Muscle layer of duodenum (tissue), 2 donors: Measurements from ENCODE around the gene ARPIN.
A peak's percentile ranks its signal among the peaks of the same experiment; 100 is the strongest.
"Not testable (repeated sequence)": the region's sequence is repeated elsewhere in the genome, so short reads cannot be mapped to it uniquely, and the experiment has no call there.

ENCODE experiments used
- H3K27ac ChIP-seq: one replicate; pipeline ENCODE4 v1.7.0; 2013; ENCODE audit warnings: mild to moderate bottlenecking, low read length
- H3K27me3 ChIP-seq: one replicate; pipeline ENCODE4 v1.7.0; 2013; ENCODE audit warnings: low read depth, mild to moderate bottlenecking, control low read depth, low read length
- H3K36me3 ChIP-seq, 2 donors: one replicate each; pipeline ENCODE4 v1.7.0; 2013; ENCODE audit warnings: low read length in 2 of 2, control low read depth in 1 of 2, mild to moderate bottlenecking in 1 of 2; ENCODE audit not compliant: insufficient read depth in 2 of 2, control insufficient read depth in 1 of 2
- H3K4me1 ChIP-seq, 2 donors: one replicate each; pipeline ENCODE4 v1.7.0; 2013; ENCODE audit warnings: low read length in 2 of 2, mild to moderate bottlenecking in 2 of 2, control low read depth in 1 of 2, moderate library complexity in 1 of 2; ENCODE audit not compliant: insufficient read depth in 2 of 2, control insufficient read depth in 1 of 2
- H3K4me3 ChIP-seq, 2 donors: one replicate each; pipeline ENCODE4 v1.7.0; 2013; ENCODE audit warnings: low read length in 2 of 2, low read depth in 1 of 2, mild to moderate bottlenecking in 1 of 2
- H3K9me3 ChIP-seq, 2 donors: one replicate each; pipeline ENCODE4 v1.7.0; 2013; ENCODE audit warnings: low read length in 2 of 2, control low read depth in 1 of 2, mild to moderate bottlenecking in 1 of 2; ENCODE audit not compliant: control insufficient read depth in 1 of 2
- donor health status: healthy.

The ARPIN gene

DNA sequence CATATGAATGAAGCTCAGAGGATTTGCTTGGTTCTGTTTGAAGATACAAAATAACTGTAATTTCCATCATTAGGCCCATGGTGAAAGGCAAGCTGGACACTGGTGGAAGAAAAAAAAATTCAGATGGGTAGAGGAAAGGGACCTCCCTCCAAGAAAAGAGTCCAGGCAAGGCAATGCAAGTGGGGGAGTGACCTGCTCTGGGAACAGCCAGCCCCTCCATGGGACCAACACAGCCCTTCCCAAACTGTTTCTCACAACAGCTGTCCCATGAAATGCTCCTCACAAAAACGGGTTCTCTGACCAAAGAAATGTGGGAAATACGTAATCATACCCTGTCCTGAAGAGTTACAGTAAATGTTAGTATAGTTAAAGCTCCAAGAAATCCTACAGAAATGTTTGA, 14.6 kb downstream of the ARPIN start:
- Histone ChIP-seq H3K4me3 (no peak overlapping the region), H3K27ac (no peak overlapping the region), H3K9me3 (no peaks in the 10 kb centered on the region), H3K4me1 (peaks cover 0 to 6% of the 10 kb centered on the region in 2 donors), H3K27me3 (no peaks in the 10 kb centered on the region), H3K36me3 (peaks cover 20 to 24% of the 10 kb centered on the region in 2 donors)

GRCh38 chr15:89893696-89894447, 18.9 kb downstream of the ARPIN start, which contains the start of gene AP3S2:
AP3S2 (minus strand) TSS chr15:89893994; CDS start chr15:89893949, 45 bp downstream.
- H3K9me3 ChIP-seq: no peaks in the 10 kb centered on the region
- H3K27ac ChIP-seq: peak within 1 kb of the TSS; percentile 98
- peaks cover 2 to 3% of the 10 kb centered on the region in 2 donors for H3K36me3 ChIP-seq
- no peaks in the 10 kb centered on the region for H3K27me3 ChIP-seq
- peak within 1 kb of the TSS; percentile 92 to 94 for H3K4me3 ChIP-seq
- peaks cover 0 to 19% of the 10 kb centered on the region in 2 donors for H3K4me1 ChIP-seq

DNA sequence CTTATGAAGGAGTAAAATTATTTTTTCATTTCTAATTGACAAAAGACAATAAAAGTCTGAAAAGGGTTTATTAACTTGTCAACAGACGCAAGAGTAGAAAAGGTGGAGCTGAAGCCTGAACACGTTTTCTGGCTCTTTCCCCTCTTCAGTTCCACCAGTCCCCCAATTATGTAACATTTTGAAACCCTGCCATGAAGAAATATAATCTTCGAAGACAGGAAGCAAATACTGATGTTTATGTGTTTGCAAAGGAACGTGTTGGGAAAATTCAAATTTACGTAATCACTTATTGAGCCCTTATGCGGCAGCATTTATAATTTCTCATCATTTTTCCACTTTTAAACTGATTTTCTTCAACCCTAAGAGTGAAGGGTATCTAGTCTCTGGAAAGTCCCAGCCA, 19.7 kb downstream of the ARPIN start:
- Histone ChIP-seq H3K27ac (peak overlapping the region; percentile 98), H3K4me3 (peak overlapping the region; percentile 92 to 94), H3K9me3 (no peaks in the 10 kb centered on the region), H3K27me3 (no peaks in the 10 kb centered on the region), H3K36me3 (peaks cover 10 to 11% of the 10 kb centered on the region in 2 donors), H3K4me1 (peaks cover 0 to 19% of the 10 kb centered on the region in 2 donors)

GRCh38 chr15:89888214-89888804, 24.4 kb downstream of the ARPIN start:
- Histone ChIP-seq H3K36me3 (peaks cover 19 to 37% of the 10 kb centered on the region in 2 donors), H3K4me1 (peaks cover 0 to 14% of the 10 kb centered on the region in 2 donors), H3K27me3 (no peaks in the 10 kb centered on the region), H3K27ac (no peak overlapping the region), H3K9me3 (no peaks in the 10 kb centered on the region), H3K4me3 (no peak overlapping the region)

DNA sequence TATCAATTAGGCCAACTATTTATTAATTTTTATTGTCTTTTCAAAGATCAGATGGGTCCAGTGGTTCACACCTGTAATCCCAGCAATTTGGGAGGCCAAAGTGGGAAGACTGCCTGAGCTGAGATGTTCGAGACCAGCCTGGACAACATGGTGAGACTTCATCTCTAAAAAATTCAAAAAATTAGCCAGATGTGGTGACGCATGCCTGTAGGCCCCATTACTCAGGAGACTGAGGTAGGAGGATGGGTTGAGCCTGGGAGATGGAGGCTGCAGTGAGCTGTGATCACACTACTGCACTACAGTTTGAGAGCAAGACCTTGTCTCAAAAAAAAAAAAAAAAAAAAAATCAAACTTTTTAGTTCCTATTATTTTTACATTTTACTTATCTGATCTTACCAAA, 27.1 kb downstream of the ARPIN start:
- H3K36me3 ChIP-seq: peaks cover 33 to 50% of the 10 kb centered on the region in 2 donors
- H3K27me3 ChIP-seq: no peaks in the 10 kb centered on the region
- H3K9me3 ChIP-seq: no peaks in the 10 kb centered on the region
- H3K27ac ChIP-seq: no peak overlapping the region
- no peaks in the 10 kb centered on the region for H3K4me1 ChIP-seq
- H3K4me3 ChIP-seq: no peak overlapping the region

DNA sequence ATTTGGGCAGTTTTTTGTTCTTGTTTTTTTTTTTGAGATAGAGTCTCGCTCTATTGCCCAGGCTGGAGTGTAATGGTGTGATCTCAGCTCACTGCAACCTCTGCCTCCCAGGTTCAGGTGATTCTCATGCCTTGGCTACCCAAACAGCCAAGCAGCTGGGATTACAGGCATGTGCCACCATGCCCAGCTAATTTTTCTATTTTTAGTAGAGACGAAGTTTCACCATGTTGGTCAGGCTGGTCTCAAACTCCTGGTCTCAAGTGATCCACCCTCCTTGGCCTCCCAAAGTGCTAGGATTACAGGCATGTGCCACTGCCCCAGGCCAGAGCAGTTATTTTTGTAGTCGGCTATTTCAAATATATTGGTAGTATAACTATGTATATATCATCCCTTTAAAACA, 27.6 kb downstream of the ARPIN start:
- H3K27ac ChIP-seq, H3K9me3 ChIP-seq, H3K4me1 ChIP-seq, H3K4me3 ChIP-seq, H3K27me3 ChIP-seq: not testable (repeated sequence)
- peaks cover 33 to 50% of the 10 kb centered on the region in 2 donors for H3K36me3 ChIP-seq

- Histone ChIP-seq H3K9me3 (no peaks in the 10 kb centered on the region), H3K27ac (no peak overlapping the region), H3K27me3 (no peaks in the 10 kb centered on the region), H3K4me3 (no peak overlapping the region), H3K4me1 (no peaks in the 10 kb centered on the region), H3K36me3 (peaks cover 28 to 48% of the 10 kb centered on the region in 2 donors)
These were observed 29.2 kb downstream of the ARPIN start for GRCh38 chr15:89883518-89883917.

GRCh38 chr15:89880727-89881126, 32.0 kb downstream of the ARPIN start:
- Histone ChIP-seq H3K27ac (no peak overlapping the region), H3K4me1 (no peaks in the 10 kb centered on the region), H3K4me3 (no peak overlapping the region), H3K36me3 (peaks cover 29 to 48% of the 10 kb centered on the region in 2 donors), H3K9me3 (no peaks in the 10 kb centered on the region), H3K27me3 (no peaks in the 10 kb centered on the region)

GRCh38 chr15:89878323-89878722, 34.4 kb downstream of the ARPIN start:
- Histone ChIP-seq H3K27ac (no peak overlapping the region), H3K27me3 (no peaks in the 10 kb centered on the region), H3K9me3 (no peaks in the 10 kb centered on the region), H3K36me3 (peaks cover 28 to 35% of the 10 kb centered on the region in 2 donors), H3K4me3 (no peak overlapping the region), H3K4me1 (no peaks in the 10 kb centered on the region)

GRCh38 chr15:89877083-89877425, 35.7 kb downstream of the ARPIN start:
- Histone ChIP-seq H3K27me3 (no peaks in the 10 kb centered on the region), H3K27ac (no peak overlapping the region), H3K9me3 (no peaks in the 10 kb centered on the region), H3K36me3 (peaks cover 20 to 31% of the 10 kb centered on the region in 2 donors), H3K4me3 (no peak overlapping the region), H3K4me1 (no peaks in the 10 kb centered on the region)

- Histone ChIP-seq H3K4me1 (no peaks in the 10 kb centered on the region), H3K4me3 (no peak overlapping the region), H3K36me3 (peaks cover 20 to 34% of the 10 kb centered on the region in 2 donors), H3K9me3 (no peaks in the 10 kb centered on the region), H3K27me3 (no peaks in the 10 kb centered on the region), H3K27ac (no peak overlapping the region)
These were observed 36.2 kb downstream of the ARPIN start for GRCh38 chr15:89876396-89877082.
